Right lobe of liver (tissue), 6 donors: ENCODE measurements around the gene FRMD4A. TPM values are rescaled to one million over a fixed set of nuclear protein-coding genes. Genes with fewer than 3 reads are reported as not detected.

Source experiments
- ATAC-seq, 4 donors: fragments of 200-7000 bp; cut with Tn5 transposase; one replicate each; pipeline ENCODE4 v1.9.1; 2020; ENCODE audit warnings: mild to moderate bottlenecking in 4 of 4, moderate library complexity in 4 of 4
- DNase-seq, 3 donors: peaks; one replicate each; pipeline ENCODE4 v3.0.0-alpha.2; 2020
- H3K27ac ChIP-seq, 3 donors: fragments of 200-600 bp; one replicate each; pipeline ENCODE4 v1.8.0; 2022
- H3K27me3 ChIP-seq, 2 donors: fragments of 200-600 bp; one replicate each; pipeline ENCODE4 v1.8.0; 2022
- H3K36me3 ChIP-seq, 4 donors: fragments of 200-600 bp; sonication (generic) in 1 of 4; one replicate each; pipeline versions ENCODE4 v1.5.1 to v1.8.0; 2017 to 2022; ENCODE audit warnings: control low read depth in 1 of 4
- H3K4me1 ChIP-seq, 4 donors: fragments of 200-600 bp; sonication (generic) in 1 of 4; one replicate each; pipeline versions ENCODE4 v1.5.1 to v1.8.0; 2017 to 2022; ENCODE audit warnings: control low read depth in 1 of 4
- H3K4me3 ChIP-seq, 3 donors: fragments of 200-600 bp; one replicate each; pipeline ENCODE4 v1.8.0; 2022
- H3K9me3 ChIP-seq, 4 donors: fragments of 200-600 bp; sonication (generic) in 1 of 4; one replicate each; pipeline versions ENCODE4 v1.5.1 to v1.8.0; 2017 to 2022; ENCODE audit warnings: control low read depth in 1 of 4
- POLR2A ChIP-seq: fragments of 450-650 bp; IDR thresholded peaks from one replicate; pipeline ENCODE4 v1.6.1; 2017; ENCODE audit warnings: antibody characterized with exemption, mild to moderate bottlenecking
- WGBS: methylation state at CpG from one replicate; pipeline ENCODE4 v1.1.6; 2018; ENCODE audit warnings: low coverage, low lambda C conversion rate; ENCODE audit not compliant: insufficient coverage; ENCODE audit errors: missing lambda C conversion rate; 5-methylcytosine and 5-hydroxymethylcytosine counted together
- intact Hi-C, 2 donors: fragments of 100-400 bp; cut with DNase I; formaldehyde crosslinking; loops; one replicate each; pipeline versions ENCODE4 v1.11.2 to v1.14.1; 2022
- total RNA-seq, 6 experiments: library from RNA; depleted of rRNA in 2 of 6; stranded (reverse); fragments of >200 nt in 2 of 6; fragmentation: NEBNext Ultra II Directional in 3 of 6; extraction: Animal tissue kit (Norgen Biotek cat#: 25700) in 3 of 6; gene quantifications; one replicate each; pipeline versions ENCODE4 v1.1.0 to v1.2.4, GENCODE V29; 2016 to 2023
- TF ChIP-seq, protein P1 (sequence below), 4 donors: fragments of 200-600 bp in 3 of 4; fragments of 450-650 bp in 1 of 4; IDR thresholded peaks; one replicate each; pipeline versions ENCODE4 v1.5.1 to v1.8.0; 2016 to 2022; ENCODE audit warnings: antibody characterized with exemption in 4 of 4, mild to moderate bottlenecking in 2 of 4
- donor health status: DM: no; HTN: yes; CAD: no.
- donor health status: DM: no; HTN: no; CAD: no.
- donor health status: DM: no; HTN: no; CAD: no.
- donor health status: DM: no; HTN: yes; CAD: no.
- donor health status: DM: no; HTN: yes; CAD: no.

Gene FRMD4A
- total RNA-seq, 6 experiments from 2014 or later: 8.4 to 22.8 (median 13.3) TPM

DNA sequence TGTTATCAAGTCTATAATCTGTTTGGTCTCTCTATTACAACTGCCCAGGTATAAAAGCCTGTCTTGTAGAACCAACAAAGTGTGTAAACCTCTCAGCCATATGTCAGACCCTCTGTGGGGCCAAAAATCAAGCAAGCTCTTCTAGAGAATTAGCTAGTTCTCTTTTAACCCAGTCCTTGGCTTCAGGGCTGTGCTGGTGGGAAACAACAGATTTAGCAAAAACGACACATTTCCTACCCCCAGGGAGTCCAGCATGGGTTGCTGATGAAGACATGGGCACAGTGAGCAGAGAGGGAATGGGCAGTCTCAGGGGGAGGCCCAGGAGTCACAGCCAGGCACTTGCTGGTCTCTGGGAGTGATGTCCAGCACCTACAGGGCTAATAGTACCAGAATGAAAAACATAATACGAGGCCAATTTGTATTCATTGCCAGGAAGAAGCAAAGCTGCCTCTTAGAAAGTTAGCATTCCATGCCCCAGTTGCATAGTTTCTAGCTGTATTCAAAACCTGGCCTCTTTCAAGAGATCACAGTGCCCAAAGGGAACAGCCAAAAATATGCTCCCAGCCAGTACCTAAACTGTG lies 80.1 kb downstream of the FRMD4A start:
- H3K4me1 ChIP-seq: no peaks in the 10 kb centered on the region
- WGBS: 74% methylated on average over 2 of the region's 2 CpGs
- intact Hi-C loops: no loop called here
- H3K27me3 ChIP-seq: no peaks in the 10 kb centered on the region
- DNase-seq (no peak), ATAC-seq (no peak)
- H3K9me3 ChIP-seq: no peaks in the 10 kb centered on the region
- TF ChIP-seq POLR2A: no peak
- TF ChIP-seq, protein P1, sequence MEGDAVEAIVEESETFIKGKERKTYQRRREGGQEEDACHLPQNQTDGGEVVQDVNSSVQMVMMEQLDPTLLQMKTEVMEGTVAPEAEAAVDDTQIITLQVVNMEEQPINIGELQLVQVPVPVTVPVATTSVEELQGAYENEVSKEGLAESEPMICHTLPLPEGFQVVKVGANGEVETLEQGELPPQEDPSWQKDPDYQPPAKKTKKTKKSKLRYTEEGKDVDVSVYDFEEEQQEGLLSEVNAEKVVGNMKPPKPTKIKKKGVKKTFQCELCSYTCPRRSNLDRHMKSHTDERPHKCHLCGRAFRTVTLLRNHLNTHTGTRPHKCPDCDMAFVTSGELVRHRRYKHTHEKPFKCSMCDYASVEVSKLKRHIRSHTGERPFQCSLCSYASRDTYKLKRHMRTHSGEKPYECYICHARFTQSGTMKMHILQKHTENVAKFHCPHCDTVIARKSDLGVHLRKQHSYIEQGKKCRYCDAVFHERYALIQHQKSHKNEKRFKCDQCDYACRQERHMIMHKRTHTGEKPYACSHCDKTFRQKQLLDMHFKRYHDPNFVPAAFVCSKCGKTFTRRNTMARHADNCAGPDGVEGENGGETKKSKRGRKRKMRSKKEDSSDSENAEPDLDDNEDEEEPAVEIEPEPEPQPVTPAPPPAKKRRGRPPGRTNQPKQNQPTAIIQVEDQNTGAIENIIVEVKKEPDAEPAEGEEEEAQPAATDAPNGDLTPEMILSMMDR (IDR thresholded peaks at IDR 0.05): no peak
- no peaks in the 10 kb centered on the region for H3K36me3 ChIP-seq
- no peak overlapping the region for H3K4me3 ChIP-seq
- H3K27ac ChIP-seq: no peak overlapping the region

- no peak for TF ChIP-seq POLR2A
- TF ChIP-seq, protein P1 (IDR thresholded peaks at IDR 0.05): no peak
- Histone ChIP-seq H3K4me1 (no peaks in the 10 kb centered on the region), H3K36me3 (no peaks in the 10 kb centered on the region), H3K27me3 (no peaks in the 10 kb centered on the region), H3K27ac (no peak overlapping the region), H3K4me3 (no peak overlapping the region), H3K9me3 (no peaks in the 10 kb centered on the region)
- WGBS: 48% methylated on average over 9 of the region's 9 CpGs
- DNase-seq (no peak), ATAC-seq (no peak)
- intact Hi-C loops: no loop called here
Observed at GRCh38 chr10:14247377-14248116, 83.2 kb downstream of the FRMD4A start.

DNA sequence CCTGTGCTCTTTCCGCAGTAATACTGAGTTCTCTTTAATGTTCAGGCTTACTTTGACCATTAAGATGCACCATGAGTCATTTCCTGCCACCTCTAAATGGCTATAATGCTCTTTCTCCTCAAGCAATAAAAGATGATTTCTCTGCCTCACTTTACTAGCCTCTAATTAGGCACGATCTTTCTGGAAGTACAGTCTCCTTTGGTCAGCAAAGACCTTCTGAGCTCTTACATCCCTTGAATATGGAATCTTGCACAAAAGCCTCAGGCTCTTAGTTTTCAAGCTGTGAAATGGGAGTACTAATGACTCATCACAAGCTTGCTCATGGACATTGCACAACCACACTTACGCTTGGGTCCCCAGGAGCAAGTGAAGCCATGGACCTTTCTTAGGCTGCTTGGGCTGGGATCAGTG lies 85.9 kb downstream of the FRMD4A start:
- intact Hi-C loops: no loop called here
- H3K36me3 ChIP-seq: no peaks in the 10 kb centered on the region
- H3K4me1 ChIP-seq: no peaks in the 10 kb centered on the region
- ATAC-seq: no peak
- DNase-seq: no peak
- no peak for TF ChIP-seq POLR2A
- TF ChIP-seq, protein P1 (IDR thresholded peaks at IDR 0.05): no peak
- 77% methylated on average over 3 of the region's 3 CpGs for WGBS
- no peak overlapping the region for H3K27ac ChIP-seq
- H3K9me3 ChIP-seq: no peaks in the 10 kb centered on the region
- no peak overlapping the region for H3K4me3 ChIP-seq
- H3K27me3 ChIP-seq: no peaks in the 10 kb centered on the region

DNA sequence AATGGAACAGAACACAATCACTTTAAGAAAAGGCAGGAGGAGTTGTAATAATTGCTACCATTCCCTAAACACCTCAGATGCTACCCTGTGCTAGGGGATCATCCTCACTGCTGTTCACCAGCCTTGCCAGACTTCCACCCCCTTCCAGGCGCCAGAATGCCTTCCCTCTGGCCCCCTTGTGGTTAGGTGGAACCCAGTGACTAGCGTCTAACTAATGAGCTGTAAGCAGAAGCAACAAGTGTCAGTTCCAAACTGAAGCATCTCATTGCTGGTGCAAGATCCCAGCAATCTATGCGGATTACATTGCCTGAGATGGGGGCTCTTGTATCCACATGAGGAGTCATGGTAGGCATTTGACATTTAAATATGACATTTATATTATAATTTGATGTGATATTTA lies 86.6 kb downstream of the FRMD4A start:
- no peak for ATAC-seq
- H3K9me3 ChIP-seq: no peaks in the 10 kb centered on the region
- H3K27ac ChIP-seq: no peak overlapping the region
- TF ChIP-seq, protein P1 (IDR thresholded peaks at IDR 0.05): no peak
- no peak for TF ChIP-seq POLR2A
- 48% methylated on average over 3 of the region's 3 CpGs for WGBS
- H3K27me3 ChIP-seq: no peaks in the 10 kb centered on the region
- no peaks in the 10 kb centered on the region for H3K4me1 ChIP-seq
- H3K4me3 ChIP-seq: no peak overlapping the region
- H3K36me3 ChIP-seq: no peaks in the 10 kb centered on the region
- intact Hi-C loops: no loop called here
- DNase-seq: no peak
